NCI-H510A treated with DMSO at 0.1 percent for 48 hours (cell line): Measurements from ENCODE around the gene GRK7.

Experiments used
- DNase-seq: peaks from one replicate; lab custom pipeline; 2025; lab: John Stamatoyannopoulos, UW

GRK7 gene

GRCh38 chr3:141763088-141763750 is at the start of gene GRK7:
GRK7 (plus strand) TSS chr3:141763408; CDS start chr3:141778285, 14,877 bp downstream.
- no peak for DNase-seq

GRCh38 chr3:141714671-141715070 is 48.5 kb upstream of the GRK7 start:
- no peak for DNase-seq

- no peak for DNase-seq
Observed at GRCh38 chr3:141722081-141722480, 41.1 kb upstream of the GRK7 start.

GRCh38 chr3:141722648-141723047 is 40.6 kb upstream of the GRK7 start:
- no peak for DNase-seq

- DNase-seq, result no peak
Observed at GRCh38 chr3:141723255-141723654, 40.0 kb upstream of the GRK7 start.

GRCh38 chr3:141724186-141724585 is 39.0 kb upstream of the GRK7 start:
- DNase-seq, result no peak

- DNase-seq, result no peak
Observed at GRCh38 chr3:141725036-141725435, 38.2 kb upstream of the GRK7 start.

GRCh38 chr3:141726483-141726882 is 36.7 kb upstream of the GRK7 start:
- DNase-seq, result no peak

GRCh38 chr3:141728355-141728892 is 34.8 kb upstream of the GRK7 start:
- no peak for DNase-seq

GRCh38 chr3:141729240-141729639 is 34.0 kb upstream of the GRK7 start:
- no peak for DNase-seq

GRCh38 chr3:141735176-141735575 is 28.0 kb upstream of the GRK7 start:
- DNase-seq, result no peak

- no peak for DNase-seq
Observed at GRCh38 chr3:141735770-141736465, 27.3 kb upstream of the GRK7 start.

- no peak for DNase-seq
Observed at GRCh38 chr3:141737093-141737492, 26.1 kb upstream of the GRK7 start.

- DNase-seq, result no peak
Observed at GRCh38 chr3:141737678-141738021, 25.6 kb upstream of the GRK7 start.

GRCh38 chr3:141738022-141738890 is 25.0 kb upstream of the GRK7 start, which contains the start of gene RNF7:
RNF7 (plus strand) TSS chr3:141738298; CDS start chr3:141738342, 44 bp downstream.
- DNase-seq, result peak; percentile 77

GRCh38 chr3:141738891-141739363 is 24.3 kb upstream of the GRK7 start:
- DNase-seq, result peak; percentile 21

GRCh38 chr3:141739731-141740130 is 23.5 kb upstream of the GRK7 start:
- DNase-seq, result no peak

GRCh38 chr3:141740349-141740748 is 22.9 kb upstream of the GRK7 start:
- DNase-seq, result no peak

- no peak for DNase-seq
Observed at GRCh38 chr3:141743305-141743704, 19.9 kb upstream of the GRK7 start.

GRCh38 chr3:141746962-141747361 is 16.2 kb upstream of the GRK7 start:
- DNase-seq, result no peak

- no peak for DNase-seq
Observed at GRCh38 chr3:141753399-141753798, 9.8 kb upstream of the GRK7 start.

GRCh38 chr3:141754032-141754431 is 9.2 kb upstream of the GRK7 start:
- no peak for DNase-seq
